Right atrium auricular region (tissue), 2 donors: Measurements from ENCODE around the gene MYH13. TPM values are rescaled to one million over a fixed set of nuclear protein-coding genes. Genes with fewer than 3 reads are reported as not detected.

ENCODE experiments used
- DNase-seq: peaks from one replicate; pipeline ENCODE4 v3.0.0-alpha.2; 2019; ENCODE audit warnings: low spot score
- H3K27ac ChIP-seq, 2 donors: fragments of 200-600 bp; sonication (generic); 1 replicate in 1 of 2; 2 replicates in 1 of 2; pipeline ENCODE4 v1.5.1; 2016 to 2019
- H3K27me3 ChIP-seq, 2 donors: fragments of 200-600 bp; sonication (generic); one replicate each; pipeline versions ENCODE4 v1.5.1 to v1.6.0; 2017 to 2019
- H3K36me3 ChIP-seq: fragments of 200-600 bp; sonication (generic); one replicate; pipeline ENCODE4 v1.5.1; 2016
- H3K4me1 ChIP-seq, 2 donors: fragments of 200-600 bp; sonication (generic); one replicate each; pipeline versions ENCODE4 v1.5.1 to v1.6.0; 2017 to 2019
- H3K4me3 ChIP-seq, 2 donors: fragments of 200-600 bp; sonication (generic); 1 replicate in 1 of 2; 2 replicates in 1 of 2; pipeline ENCODE4 v1.5.1; 2017 to 2019; ENCODE audit warnings: mild to moderate bottlenecking in 1 of 2, moderate library complexity in 1 of 2
- H3K9me3 ChIP-seq, 2 donors: fragments of 200-600 bp; sonication (generic); one replicate each; pipeline ENCODE4 v1.5.1; 2019
- total RNA-seq, 2 donors: library from RNA; depleted of rRNA; stranded (reverse); fragments of >200 nt; gene quantifications; one replicate each; pipeline ENCODE4 v1.1.0, GENCODE V29; 2016
- TF ChIP-seq, protein P1 (sequence below), 2 donors: fragments of 200-600 bp; sonication (generic); IDR thresholded peaks; one replicate each; pipeline ENCODE4 v1.5.1; 2019; ENCODE audit warnings: antibody characterized with exemption in 2 of 2

The MYH13 gene
- total RNA-seq, 2 donors from 2014 or later = not detected

DNA sequence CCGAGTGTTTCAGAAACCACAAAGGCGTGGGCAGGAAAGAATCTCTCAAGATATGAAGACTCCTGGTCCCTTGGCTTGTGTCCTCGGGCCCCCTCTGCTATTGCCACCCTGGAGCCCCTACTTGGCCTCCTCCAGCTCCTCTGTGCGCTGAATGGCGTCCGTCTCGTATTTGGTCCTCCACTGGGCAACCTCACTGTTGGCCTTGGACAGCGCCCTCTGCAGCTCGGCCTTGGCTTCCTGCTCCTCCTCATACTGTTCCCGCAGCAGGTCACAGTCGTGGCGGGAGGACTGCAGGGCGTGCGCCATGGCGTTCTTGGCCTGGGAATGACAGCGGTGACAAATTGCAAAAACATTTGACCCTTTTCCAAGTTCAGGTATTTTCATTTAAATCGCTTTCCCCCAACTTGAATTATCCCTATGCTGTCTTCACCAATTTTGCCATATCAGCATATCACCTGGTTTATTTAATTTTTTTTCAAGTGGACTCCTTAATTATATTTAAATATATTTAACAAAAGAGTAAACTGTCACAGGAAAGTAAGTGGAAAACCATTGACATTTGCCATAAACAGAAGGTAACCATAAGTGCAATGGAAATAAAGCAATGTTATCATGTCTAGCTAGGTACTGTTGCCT lies 59.7 kb downstream of the MYH13 start:
- TF ChIP-seq, protein P1, sequence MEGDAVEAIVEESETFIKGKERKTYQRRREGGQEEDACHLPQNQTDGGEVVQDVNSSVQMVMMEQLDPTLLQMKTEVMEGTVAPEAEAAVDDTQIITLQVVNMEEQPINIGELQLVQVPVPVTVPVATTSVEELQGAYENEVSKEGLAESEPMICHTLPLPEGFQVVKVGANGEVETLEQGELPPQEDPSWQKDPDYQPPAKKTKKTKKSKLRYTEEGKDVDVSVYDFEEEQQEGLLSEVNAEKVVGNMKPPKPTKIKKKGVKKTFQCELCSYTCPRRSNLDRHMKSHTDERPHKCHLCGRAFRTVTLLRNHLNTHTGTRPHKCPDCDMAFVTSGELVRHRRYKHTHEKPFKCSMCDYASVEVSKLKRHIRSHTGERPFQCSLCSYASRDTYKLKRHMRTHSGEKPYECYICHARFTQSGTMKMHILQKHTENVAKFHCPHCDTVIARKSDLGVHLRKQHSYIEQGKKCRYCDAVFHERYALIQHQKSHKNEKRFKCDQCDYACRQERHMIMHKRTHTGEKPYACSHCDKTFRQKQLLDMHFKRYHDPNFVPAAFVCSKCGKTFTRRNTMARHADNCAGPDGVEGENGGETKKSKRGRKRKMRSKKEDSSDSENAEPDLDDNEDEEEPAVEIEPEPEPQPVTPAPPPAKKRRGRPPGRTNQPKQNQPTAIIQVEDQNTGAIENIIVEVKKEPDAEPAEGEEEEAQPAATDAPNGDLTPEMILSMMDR (IDR thresholded peaks at IDR 0.05) = no peak
- H3K27me3 ChIP-seq = no peaks in the 10 kb centered on the region

DNA sequence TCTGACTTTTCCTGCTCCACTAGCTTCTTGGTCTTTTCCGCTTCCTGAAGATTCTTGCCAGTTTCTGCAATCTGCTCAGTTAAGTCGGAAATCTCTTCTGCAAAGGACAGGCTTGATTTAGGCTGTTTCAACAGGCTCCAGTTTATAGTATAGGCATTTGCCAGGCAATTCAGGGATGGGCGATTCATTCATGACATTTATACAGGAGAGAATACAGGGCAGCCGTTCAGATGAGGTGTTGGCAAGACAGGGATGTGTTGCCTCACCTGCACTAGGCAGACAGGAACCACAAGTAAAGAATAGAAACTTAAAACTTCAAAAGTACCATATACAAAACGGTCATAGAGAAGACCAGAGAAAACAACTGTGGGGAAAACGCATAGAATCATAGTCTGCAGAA lies 61.7 kb downstream of the MYH13 start:
- TF ChIP-seq, protein P1 (IDR thresholded peaks at IDR 0.05) = no peak
- DNase-seq = no peak

More for the DNA sequence above, 59.7 kb downstream of the MYH13 start:
- Histone ChIP-seq H3K4me3 (no peak overlapping the region), H3K36me3 (no peaks in the 10 kb centered on the region), H3K27ac (no peak overlapping the region), H3K4me1 (no peaks in the 10 kb centered on the region), H3K9me3 (no peaks in the 10 kb centered on the region)
- DNase-seq = no peak

DNA sequence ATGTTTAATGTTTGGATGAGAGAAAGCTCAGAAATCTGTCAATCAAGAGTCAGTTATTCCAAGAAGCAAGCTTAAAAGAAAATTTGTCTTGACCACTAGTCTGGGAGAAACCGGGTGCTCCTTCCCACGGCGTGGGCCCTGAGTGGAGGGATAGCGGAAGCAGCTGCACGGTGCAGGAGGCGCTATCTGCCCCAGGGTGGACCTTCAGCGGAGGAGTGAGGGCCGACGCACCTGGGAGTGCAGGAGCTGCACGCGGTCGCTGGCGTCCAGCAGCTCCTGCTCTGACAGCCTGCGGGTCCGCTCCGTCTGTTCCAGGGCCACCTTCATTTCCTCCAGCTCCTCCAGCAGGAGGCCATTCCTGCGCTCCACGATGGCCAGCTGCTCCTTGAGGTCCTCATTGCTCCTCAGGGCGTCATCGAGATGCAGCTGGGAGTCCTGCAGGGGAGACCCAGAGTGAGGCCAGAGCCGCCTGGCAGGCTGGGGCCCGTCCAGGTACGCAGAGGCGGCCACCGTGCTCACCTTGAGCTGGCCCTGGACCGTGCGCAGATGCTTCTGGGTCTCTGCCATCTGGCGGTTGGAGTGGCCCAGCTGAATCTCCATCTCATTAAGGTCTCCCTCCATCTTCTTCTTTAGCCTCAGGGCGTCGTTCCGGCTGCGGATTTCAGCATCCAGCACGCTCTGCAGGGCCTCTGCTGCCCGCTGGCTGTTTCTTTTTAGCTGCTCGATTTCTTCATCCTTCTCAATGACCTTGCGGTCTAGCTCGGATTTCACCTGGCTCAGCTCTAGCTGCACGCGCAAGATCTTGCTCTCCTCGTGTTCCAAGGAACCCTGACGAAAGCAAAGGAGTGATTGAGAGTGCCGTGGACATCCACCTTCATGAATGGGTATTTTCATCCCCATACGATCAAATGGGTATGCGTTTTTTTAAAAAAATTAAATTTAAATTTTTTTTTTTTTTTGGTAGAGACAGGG lies 63.5 kb downstream of the MYH13 start:
- DNase-seq = no peak
- Histone ChIP-seq H3K36me3 (no peaks in the 10 kb centered on the region), H3K4me1 (no peaks in the 10 kb centered on the region), H3K27ac (no peak overlapping the region), H3K4me3 (no peak overlapping the region), H3K27me3 (no peaks in the 10 kb centered on the region), H3K9me3 (no peaks in the 10 kb centered on the region)
- TF ChIP-seq, protein P1 (IDR thresholded peaks at IDR 0.05) = no peak

More for the DNA sequence above, 61.7 kb downstream of the MYH13 start:
- H3K4me1 ChIP-seq = no peaks in the 10 kb centered on the region
- H3K9me3 ChIP-seq = no peaks in the 10 kb centered on the region
- H3K36me3 ChIP-seq = no peaks in the 10 kb centered on the region
- no peaks in the 10 kb centered on the region for H3K27me3 ChIP-seq
- no peak overlapping the region for H3K27ac ChIP-seq
- no peak overlapping the region for H3K4me3 ChIP-seq

DNA sequence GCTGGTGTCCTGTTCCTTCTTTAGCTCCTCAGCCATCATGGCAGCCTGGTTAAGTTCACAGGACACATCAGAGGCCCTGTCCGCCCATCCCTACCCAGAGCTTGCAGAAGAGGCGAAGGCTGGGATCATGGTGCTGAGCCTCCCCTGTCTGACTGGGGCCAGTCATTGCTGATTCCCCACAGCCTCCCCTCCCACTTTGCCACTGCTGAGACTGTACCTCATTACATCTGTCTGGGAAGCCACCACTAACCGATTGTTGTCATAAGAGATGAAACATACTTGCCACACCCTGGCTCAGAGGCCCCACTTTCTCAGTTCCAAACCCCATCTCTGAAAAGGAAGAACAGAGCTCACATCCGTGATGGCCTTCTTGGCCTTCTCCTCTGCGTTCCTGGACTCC lies 66.2 kb downstream of the MYH13 start:
- H3K27me3 ChIP-seq = no peaks in the 10 kb centered on the region
- H3K4me3 ChIP-seq = no peak overlapping the region
- no peaks in the 10 kb centered on the region for H3K9me3 ChIP-seq
- TF ChIP-seq, protein P1 (IDR thresholded peaks at IDR 0.05) = no peak
- H3K36me3 ChIP-seq = no peaks in the 10 kb centered on the region
- no peak for DNase-seq
- H3K4me1 ChIP-seq = no peaks in the 10 kb centered on the region
- H3K27ac ChIP-seq = no peak overlapping the region

DNA sequence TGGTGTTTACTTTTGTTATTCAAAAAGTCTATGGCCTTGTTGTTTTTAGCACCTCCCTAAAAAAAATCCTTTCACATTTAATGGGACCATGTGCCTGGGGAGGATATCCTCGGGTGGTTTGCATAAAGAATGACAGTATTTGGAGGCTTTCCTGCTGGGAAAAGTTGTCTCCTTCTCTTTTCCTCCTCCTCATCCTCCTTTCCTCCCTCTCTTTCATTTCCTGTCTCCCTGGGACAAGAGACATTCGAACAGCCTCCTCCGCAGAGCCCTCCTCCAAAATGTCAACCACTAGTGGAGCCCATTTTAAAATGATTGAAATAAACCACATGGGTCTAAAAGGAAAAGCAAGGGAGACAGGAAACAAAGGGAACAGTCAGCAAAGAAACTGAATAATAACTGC lies 67.4 kb downstream of the MYH13 start:
- no peaks in the 10 kb centered on the region for H3K9me3 ChIP-seq
- DNase-seq = no peak
- H3K4me1 ChIP-seq = no peaks in the 10 kb centered on the region
- no peaks in the 10 kb centered on the region for H3K36me3 ChIP-seq
- TF ChIP-seq, protein P1 (IDR thresholded peaks at IDR 0.05) = no peak
- no peaks in the 10 kb centered on the region for H3K27me3 ChIP-seq
- H3K27ac ChIP-seq = no peak overlapping the region
- no peak overlapping the region for H3K4me3 ChIP-seq
